A673 (cell line): Measurements from ENCODE around the gene NPNT. TPM values are rescaled to one million over a fixed set of nuclear protein-coding genes. Genes with fewer than 3 reads are reported as not detected.
A peak's percentile ranks its signal among the peaks of the same experiment; 100 is the strongest.

Experiments
- BruUV-seq: library from RNA; stranded (reverse); fragments of 400-500 nt; replicated peaks from 2 replicates; lab custom pipeline; 2021; lab: Mats Ljungman, UMichigan
- CTCF ChIA-PET: fragments of 300-600 bp; sonication (Branson Sonifier 250); formaldehyde crosslinking; loops from one replicate; lab custom pipeline; 2022; ENCODE audit warnings: antibody characterized with exemption; lab: Charles Lee
- POLR2A ChIA-PET: fragments of 300-600 bp; sonication (Branson Sonifier 250); formaldehyde crosslinking; loops from one replicate; lab custom pipeline; 2022; ENCODE audit warnings: antibody characterized with exemption; ENCODE audit not compliant: low non-redundant PET; lab: Charles Lee
- DNase-seq: peaks from one replicate; pipeline ENCODE4 v3.0.0-alpha.2; 2015; ENCODE audit warnings: low spot score
- H3K27ac ChIP-seq: fragments of 200-600 bp; sonication (generic); 2 replicates; pipeline ENCODE4 v1.5.1; 2016; ENCODE audit warnings: mixed run types, low read depth, mild to moderate bottlenecking, mixed read lengths, antibody characterized with exemption, low read length; ENCODE audit not compliant: poor library complexity, severe bottlenecking
- H3K27me3 ChIP-seq: fragments of 200-600 bp; sonication (generic); replicated peaks from 2 replicates; pipeline ENCODE4 v1.6.1; 2017; ENCODE audit warnings: mixed run types, low read depth, mild to moderate bottlenecking, mixed read lengths, antibody characterized with exemption, low read length; ENCODE audit not compliant: insufficient read depth, poor library complexity
- H3K36me3 ChIP-seq: fragments of 200-600 bp; sonication (generic); 2 replicates; pipeline ENCODE4 v1.6.1; 2016; ENCODE audit warnings: mixed run types, mild to moderate bottlenecking, mixed read lengths, antibody characterized with exemption, low read length; ENCODE audit not compliant: insufficient read depth, poor library complexity, severe bottlenecking
- H3K4me1 ChIP-seq: fragments of 200-600 bp; sonication (generic); 2 replicates; pipeline ENCODE4 v1.6.1; 2017; ENCODE audit warnings: mixed run types, mild to moderate bottlenecking, mixed read lengths, antibody characterized with exemption, low read length; ENCODE audit not compliant: insufficient read depth, poor library complexity, severe bottlenecking
- H3K4me3 ChIP-seq: fragments of 200-600 bp; sonication (generic); 2 replicates; pipeline ENCODE4 v1.5.1; 2016; ENCODE audit warnings: low read depth, mixed run types, mild to moderate bottlenecking, mixed read lengths, low read length; ENCODE audit not compliant: poor library complexity, severe bottlenecking
- H3K9me3 ChIP-seq: fragments of 200-600 bp; sonication (generic); 2 replicates; pipeline ENCODE4 v1.6.1; 2016; ENCODE audit warnings: mixed run types, low read depth, mild to moderate bottlenecking, mixed read lengths, antibody characterized with exemption, low read length; ENCODE audit not compliant: poor library complexity, severe bottlenecking
- CTCF ChIP-seq: fragments of 300-800, 200-600 bp; sonication (generic); conservative IDR thresholded peaks from 2 replicates; pipeline ENCODE4 v1.5.1; 2017; ENCODE audit warnings: low read depth, mild to moderate bottlenecking, antibody characterized with exemption, low read length, moderate library complexity, mixed read lengths
- EZH2 ChIP-seq: fragments of 200-600 bp; sonication (generic); IDR thresholded peaks from 2 replicates; pipeline ENCODE4 v1.6.1; 2017; ENCODE audit warnings: borderline replicate concordance, low read depth, mild to moderate bottlenecking, mixed read lengths, antibody characterized with exemption, low read length; ENCODE audit not compliant: poor library complexity, severe bottlenecking
- intact Hi-C: fragments of 100-400 bp; cut with micrococcal nuclease; formaldehyde crosslinking; loops from one replicate; pipeline ENCODE4 v1.10.0; 2022; ENCODE audit not compliant: unreplicated experiment
- total RNA-seq: library from RNA; stranded (reverse); gene quantifications from 2 replicates; pipeline ENCODE4 v1.2.3, GENCODE V29; 2021

Gene NPNT
- total RNA-seq, 1 experiment from 2014 or later: 0.45 TPM

GRCh38 chr4:105878668-105879067, 16.6 kb upstream of the NPNT start:
- no peaks in the 10 kb centered on the region for H3K36me3 ChIP-seq
- BruUV-seq: no TSS peak

GRCh38 chr4:105887508-105887907, 7.8 kb upstream of the NPNT start:
- H3K9me3 ChIP-seq: no peaks in the 10 kb centered on the region
- intact Hi-C loops: no loop called here
- H3K27me3 ChIP-seq: peaks cover 31% of the 10 kb centered on the region
- H3K4me1 ChIP-seq: no peaks in the 10 kb centered on the region
- no TSS peak for BruUV-seq
- no peak overlapping the region for H3K4me3 ChIP-seq
- no peak for DNase-seq
- TF ChIP-seq EZH2 (no peak), CTCF (no peak)
- no peak overlapping the region for H3K27ac ChIP-seq
- ChIA-PET POLR2A (no interaction called here), CTCF (no interaction called here)
- no peaks in the 10 kb centered on the region for H3K36me3 ChIP-seq

More at GRCh38 chr4:105878668-105879067, 16.6 kb upstream of the NPNT start:
- no peak for DNase-seq
- ChIA-PET POLR2A (no interaction called here), CTCF (no interaction called here)
- Histone ChIP-seq H3K27ac (no peak overlapping the region), H3K9me3 (no peaks in the 10 kb centered on the region), H3K4me1 (no peaks in the 10 kb centered on the region), H3K4me3 (no peak overlapping the region), H3K27me3 (no peaks in the 10 kb centered on the region)
- TF ChIP-seq EZH2 (no peak), CTCF (no peak)
- intact Hi-C loops: no loop called here

- intact Hi-C loops: no loop called here
- H3K36me3 ChIP-seq: no peaks in the 10 kb centered on the region
- CTCF ChIA-PET: no interaction called here
- DNase-seq: peak; percentile 21
- H3K27me3 ChIP-seq: peaks cover 99% of the 10 kb centered on the region
- POLR2A ChIA-PET: no interaction called here
- TF ChIP-seq EZH2: peak; percentile 97
- no peak for TF ChIP-seq CTCF
- peaks cover 12% of the 10 kb centered on the region for H3K4me1 ChIP-seq
- H3K9me3 ChIP-seq: no peaks in the 10 kb centered on the region
- no peak overlapping the region for H3K27ac ChIP-seq
- BruUV-seq: no TSS peak
- peak overlapping the region; percentile 48 for H3K4me3 ChIP-seq
Observed at GRCh38 chr4:105895583-105896460, 551 bp downstream of the NPNT start.
